ENCODE results near the gene CTNNBIP1.

- TF ChIP-seq POLR2A (IDR thresholded peaks at IDR 0.05) (no peak), CTCF (IDR thresholded peaks at IDR 0.05 in 8 of 11, conservative IDR thresholded peaks at IDR 0.05 in 3 of 11) (no peak), POLR2AphosphoS5 (IDR thresholded peaks at IDR 0.05) (no peak)
Observed at GRCh38 chr1:9858293-9859035, 51.6 kb downstream of the CTNNBIP1 start.

All from spleen (tissue), 7 donors.